Osteoblast (primary cell): ENCODE measurements around the gene OPN5. TPM values are rescaled to one million over a fixed set of nuclear protein-coding genes. Genes with fewer than 3 reads are reported as not detected.

Source experiments
- DNase-seq: peaks from one replicate; pipeline ENCODE4 v3.0.0; 2011; ENCODE audit warnings: low spot score, mixed read lengths; ENCODE audit not compliant: insufficient read length; ENCODE audit errors: missing footprints
- H2AFZ ChIP-seq: 2 replicates; pipeline ENCODE4 v1.6.0; 2011; ENCODE audit warnings: mild to moderate bottlenecking, low read length
- H3K27ac ChIP-seq: 2 replicates; pipeline ENCODE4 v1.5.1; 2011; ENCODE audit warnings: mild to moderate bottlenecking, low read depth, low read length, moderate library complexity
- H3K27me3 ChIP-seq: 2 replicates; pipeline ENCODE4 v1.6.0; 2012; ENCODE audit warnings: mild to moderate bottlenecking, control low read depth, inconsistent platforms, low read length, moderate library complexity; ENCODE audit not compliant: insufficient read depth
- H3K36me3 ChIP-seq: 2 replicates; pipeline ENCODE4 v1.5.1; 2011; ENCODE audit warnings: mild to moderate bottlenecking, low read length, control low read depth, moderate library complexity; ENCODE audit not compliant: insufficient read depth
- H3K4me1 ChIP-seq: 2 replicates; pipeline ENCODE4 v1.5.1; 2011; ENCODE audit warnings: mild to moderate bottlenecking, low read length, control low read depth, moderate library complexity; ENCODE audit not compliant: insufficient read depth
- H3K4me2 ChIP-seq: 2 replicates; pipeline ENCODE4 v1.6.0; 2011; ENCODE audit warnings: mild to moderate bottlenecking, low read length; ENCODE audit not compliant: insufficient read depth
- H3K4me3 ChIP-seq: fragments of 200-600 bp; sonication (generic); 3 replicates; pipeline ENCODE4 v1.5.1; 2012; ENCODE audit warnings: mild to moderate bottlenecking, low read length, inconsistent platforms; ENCODE audit not compliant: insufficient read depth
- H3K79me2 ChIP-seq: 2 replicates; pipeline ENCODE4 v1.6.0; 2012; ENCODE audit warnings: mild to moderate bottlenecking, low read length, control low read depth, inconsistent platforms; ENCODE audit not compliant: insufficient read depth
- H3K9me3 ChIP-seq: 2 replicates; pipeline ENCODE4 v1.5.1; 2011; ENCODE audit warnings: low read depth, low read length, control low read depth
- H4K20me1 ChIP-seq: 2 replicates; pipeline ENCODE4 v1.6.0; 2012; ENCODE audit warnings: mild to moderate bottlenecking, low read length, control low read depth; ENCODE audit not compliant: insufficient read depth
- total RNA-seq: library from RNA; depleted of rRNA; stranded (reverse); fragments of >200 nt; gene quantifications from 2 replicates; pipeline ENCODE4 v1.2.3, GENCODE V29; 2012
- TF ChIP-seq, protein P1 (sequence below): IDR thresholded peaks from 2 replicates; pipeline ENCODE4 v1.5.1; 2011; ENCODE audit warnings: mild to moderate bottlenecking, low read depth, low read length, moderate library complexity; ENCODE audit errors: extremely low read depth

The OPN5 gene
- total RNA-seq, 1 donor = under 0.01 TPM

DNA sequence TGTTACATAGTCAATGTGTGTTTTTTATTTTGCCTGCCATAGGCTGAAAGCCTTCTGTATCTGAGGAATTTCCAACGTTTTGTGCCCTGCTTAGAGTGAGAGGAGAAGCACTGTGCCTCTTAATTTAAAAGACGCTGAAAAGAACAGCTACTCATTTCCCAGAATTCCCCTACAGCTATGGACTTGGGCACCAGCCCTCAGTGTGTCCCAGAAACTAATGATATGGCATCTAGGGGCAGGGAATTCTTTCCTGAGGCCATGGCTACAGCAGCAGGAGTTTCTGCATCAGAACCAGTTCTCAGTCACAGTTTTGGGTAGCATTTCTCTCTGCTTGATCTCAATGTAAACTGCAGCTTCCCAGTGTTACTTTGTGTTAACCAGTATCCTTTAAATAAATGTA, 20.2 kb downstream of the OPN5 start:
- Histone ChIP-seq H3K27me3 (no peaks in the 10 kb centered on the region), H4K20me1 (no peaks in the 10 kb centered on the region), H3K79me2 (no peaks in the 10 kb centered on the region), H2AFZ (no peak overlapping the region), H3K4me3 (no peak overlapping the region), H3K27ac (no peak overlapping the region), H3K36me3 (no peaks in the 10 kb centered on the region), H3K4me2 (no peak overlapping the region), H3K9me3 (no peaks in the 10 kb centered on the region), H3K4me1 (no peaks in the 10 kb centered on the region)
- DNase-seq = no peak
- TF ChIP-seq, protein P1, sequence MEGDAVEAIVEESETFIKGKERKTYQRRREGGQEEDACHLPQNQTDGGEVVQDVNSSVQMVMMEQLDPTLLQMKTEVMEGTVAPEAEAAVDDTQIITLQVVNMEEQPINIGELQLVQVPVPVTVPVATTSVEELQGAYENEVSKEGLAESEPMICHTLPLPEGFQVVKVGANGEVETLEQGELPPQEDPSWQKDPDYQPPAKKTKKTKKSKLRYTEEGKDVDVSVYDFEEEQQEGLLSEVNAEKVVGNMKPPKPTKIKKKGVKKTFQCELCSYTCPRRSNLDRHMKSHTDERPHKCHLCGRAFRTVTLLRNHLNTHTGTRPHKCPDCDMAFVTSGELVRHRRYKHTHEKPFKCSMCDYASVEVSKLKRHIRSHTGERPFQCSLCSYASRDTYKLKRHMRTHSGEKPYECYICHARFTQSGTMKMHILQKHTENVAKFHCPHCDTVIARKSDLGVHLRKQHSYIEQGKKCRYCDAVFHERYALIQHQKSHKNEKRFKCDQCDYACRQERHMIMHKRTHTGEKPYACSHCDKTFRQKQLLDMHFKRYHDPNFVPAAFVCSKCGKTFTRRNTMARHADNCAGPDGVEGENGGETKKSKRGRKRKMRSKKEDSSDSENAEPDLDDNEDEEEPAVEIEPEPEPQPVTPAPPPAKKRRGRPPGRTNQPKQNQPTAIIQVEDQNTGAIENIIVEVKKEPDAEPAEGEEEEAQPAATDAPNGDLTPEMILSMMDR = no peak

DNA sequence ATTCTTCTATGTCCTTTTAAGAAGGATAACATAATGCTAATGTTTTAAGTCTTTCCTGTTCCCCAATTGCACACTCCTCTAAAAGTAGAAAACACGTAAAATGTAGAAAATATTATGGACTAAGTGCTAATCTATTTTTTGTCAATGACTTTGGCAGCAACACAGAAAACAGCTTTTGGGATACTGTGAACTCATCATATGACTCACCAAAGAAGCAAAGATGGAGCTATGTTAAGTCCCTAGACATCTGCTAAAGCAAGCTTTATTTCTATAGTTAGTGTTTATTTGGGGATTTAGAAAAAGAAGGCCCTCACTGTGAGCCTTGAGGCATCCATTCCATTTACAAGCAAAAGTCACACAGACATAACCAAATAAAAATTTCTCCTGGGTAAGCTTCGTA, 23.0 kb downstream of the OPN5 start:
- no peak overlapping the region for H3K27ac ChIP-seq
- H3K36me3 ChIP-seq = no peaks in the 10 kb centered on the region
- H3K4me3 ChIP-seq = no peak overlapping the region
- DNase-seq = no peak
- H3K4me2 ChIP-seq = no peak overlapping the region
- H3K27me3 ChIP-seq = no peaks in the 10 kb centered on the region
- TF ChIP-seq, protein P1 = no peak
- no peaks in the 10 kb centered on the region for H3K9me3 ChIP-seq
- H3K4me1 ChIP-seq = no peaks in the 10 kb centered on the region
- H3K79me2 ChIP-seq = no peaks in the 10 kb centered on the region
- H2AFZ ChIP-seq = no peak overlapping the region
- no peaks in the 10 kb centered on the region for H4K20me1 ChIP-seq

DNA sequence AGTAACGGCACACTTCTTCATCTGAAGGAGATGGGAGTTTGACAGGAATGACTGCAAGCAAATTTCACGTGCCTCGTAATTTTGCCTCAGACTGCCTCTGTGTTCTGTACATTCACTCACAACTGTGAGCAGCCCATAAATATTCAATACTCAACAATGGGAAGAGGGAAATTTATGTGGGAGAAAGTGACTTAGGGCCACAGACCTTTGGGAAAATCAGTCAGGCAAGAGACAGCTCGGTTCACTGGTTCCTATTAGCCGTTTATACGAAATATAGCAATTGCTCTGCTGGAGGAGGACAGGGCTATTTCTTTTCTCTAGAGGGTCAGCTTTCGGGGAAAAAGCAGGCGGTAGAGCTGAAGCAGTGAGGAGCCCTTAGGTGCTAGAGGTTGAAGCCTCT, 28.0 kb downstream of the OPN5 start:
- Histone ChIP-seq H3K27me3 (no peaks in the 10 kb centered on the region), H3K4me1 (no peaks in the 10 kb centered on the region), H3K9me3 (no peaks in the 10 kb centered on the region), H3K4me3 (no peak overlapping the region), H3K4me2 (no peak overlapping the region), H2AFZ (no peak overlapping the region), H3K79me2 (no peaks in the 10 kb centered on the region), H3K27ac (no peak overlapping the region), H3K36me3 (no peaks in the 10 kb centered on the region), H4K20me1 (no peaks in the 10 kb centered on the region)
- DNase-seq = no peak
- TF ChIP-seq, protein P1 = no peak

GRCh38 chr6:47810885-47811284, 29.1 kb downstream of the OPN5 start:
- Histone ChIP-seq H3K4me1 (no peaks in the 10 kb centered on the region), H2AFZ (no peak overlapping the region), H3K27me3 (no peaks in the 10 kb centered on the region), H3K4me3 (no peak overlapping the region), H3K9me3 (no peaks in the 10 kb centered on the region), H3K79me2 (no peaks in the 10 kb centered on the region), H4K20me1 (no peaks in the 10 kb centered on the region), H3K4me2 (no peak overlapping the region), H3K27ac (no peak overlapping the region), H3K36me3 (no peaks in the 10 kb centered on the region)
- TF ChIP-seq, protein P1 = no peak
- DNase-seq = no peak
